Measurements from ENCODE around the gene ADAM8.
A peak's percentile ranks its signal among the peaks of the same experiment; 100 is the strongest.

DNA sequence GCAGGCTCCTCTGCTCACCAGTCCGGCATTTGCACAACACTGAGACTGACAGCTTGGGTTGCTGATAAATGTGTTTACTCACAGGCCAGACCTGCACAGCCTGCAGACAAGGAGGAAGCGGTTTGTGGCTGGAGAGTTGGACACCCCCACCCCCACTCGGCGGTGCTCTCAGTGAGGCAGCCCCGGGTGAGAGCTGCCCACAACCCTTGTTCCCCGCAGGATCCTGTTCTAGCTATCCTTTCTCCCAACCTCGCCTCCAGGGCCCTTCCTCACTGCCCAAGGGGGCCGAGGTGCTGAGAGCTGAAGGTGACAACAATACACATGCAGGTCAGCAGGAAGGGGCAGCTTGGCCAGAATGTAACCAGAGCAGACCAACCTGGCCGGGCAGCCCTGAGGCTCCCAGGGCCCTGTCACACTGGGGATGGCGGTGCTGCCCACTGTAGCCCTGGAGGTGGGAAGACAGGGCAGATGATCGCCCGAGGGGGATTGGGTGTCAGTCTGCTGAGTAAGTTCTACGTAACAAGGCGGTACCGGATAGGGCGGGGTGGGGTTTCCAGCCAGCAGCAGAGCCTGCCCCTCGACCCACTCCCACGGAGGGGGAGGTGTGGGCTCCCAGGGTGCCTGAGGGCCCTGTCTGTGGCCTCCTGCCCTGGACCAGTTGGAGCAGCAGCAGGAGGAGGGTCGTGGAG is 2.1 kb upstream of the ADAM8 start:
- TF ChIP-seq, protein P1, sequence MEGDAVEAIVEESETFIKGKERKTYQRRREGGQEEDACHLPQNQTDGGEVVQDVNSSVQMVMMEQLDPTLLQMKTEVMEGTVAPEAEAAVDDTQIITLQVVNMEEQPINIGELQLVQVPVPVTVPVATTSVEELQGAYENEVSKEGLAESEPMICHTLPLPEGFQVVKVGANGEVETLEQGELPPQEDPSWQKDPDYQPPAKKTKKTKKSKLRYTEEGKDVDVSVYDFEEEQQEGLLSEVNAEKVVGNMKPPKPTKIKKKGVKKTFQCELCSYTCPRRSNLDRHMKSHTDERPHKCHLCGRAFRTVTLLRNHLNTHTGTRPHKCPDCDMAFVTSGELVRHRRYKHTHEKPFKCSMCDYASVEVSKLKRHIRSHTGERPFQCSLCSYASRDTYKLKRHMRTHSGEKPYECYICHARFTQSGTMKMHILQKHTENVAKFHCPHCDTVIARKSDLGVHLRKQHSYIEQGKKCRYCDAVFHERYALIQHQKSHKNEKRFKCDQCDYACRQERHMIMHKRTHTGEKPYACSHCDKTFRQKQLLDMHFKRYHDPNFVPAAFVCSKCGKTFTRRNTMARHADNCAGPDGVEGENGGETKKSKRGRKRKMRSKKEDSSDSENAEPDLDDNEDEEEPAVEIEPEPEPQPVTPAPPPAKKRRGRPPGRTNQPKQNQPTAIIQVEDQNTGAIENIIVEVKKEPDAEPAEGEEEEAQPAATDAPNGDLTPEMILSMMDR (IDR thresholded peaks at IDR 0.05) = no peak
- TF ChIP-seq POLR2AphosphoS5 (IDR thresholded peaks at IDR 0.05) (peak in 1 of 3 donors; percentile 32), POLR2A (IDR thresholded peaks at IDR 0.05) (no peak)
